COLO668 (cell line): ENCODE measurements around the gene EEPD1.
"Not testable (repeated sequence)": the region's sequence is repeated elsewhere in the genome, so short reads cannot be mapped to it uniquely, and the experiment has no call there.

Source experiments
- DNase-seq: peaks from one replicate; lab custom pipeline; 2025; ENCODE audit not compliant: unreplicated experiment; lab: John Stamatoyannopoulos, UW

EEPD1 gene

GRCh38 chr7:36314491-36314890, 161.4 kb downstream of the EEPD1 start:
- DNase-seq, result no peak

GRCh38 chr7:36315309-36315944, 162.4 kb downstream of the EEPD1 start:
- DNase-seq, result no peak

- no peak for DNase-seq
These were observed 163.3 kb downstream of the EEPD1 start for GRCh38 chr7:36316319-36316718.

- DNase-seq, result no peak
These were observed 164.2 kb downstream of the EEPD1 start for GRCh38 chr7:36317276-36317675.

GRCh38 chr7:36318116-36318515, 165.1 kb downstream of the EEPD1 start:
- no peak for DNase-seq

GRCh38 chr7:36321284-36321683, 168.2 kb downstream of the EEPD1 start:
- not testable (repeated sequence) for DNase-seq

GRCh38 chr7:36336390-36336789, 183.3 kb downstream of the EEPD1 start:
- DNase-seq, result no peak

GRCh38 chr7:36338256-36338655, 185.2 kb downstream of the EEPD1 start:
- no peak for DNase-seq

DNA sequence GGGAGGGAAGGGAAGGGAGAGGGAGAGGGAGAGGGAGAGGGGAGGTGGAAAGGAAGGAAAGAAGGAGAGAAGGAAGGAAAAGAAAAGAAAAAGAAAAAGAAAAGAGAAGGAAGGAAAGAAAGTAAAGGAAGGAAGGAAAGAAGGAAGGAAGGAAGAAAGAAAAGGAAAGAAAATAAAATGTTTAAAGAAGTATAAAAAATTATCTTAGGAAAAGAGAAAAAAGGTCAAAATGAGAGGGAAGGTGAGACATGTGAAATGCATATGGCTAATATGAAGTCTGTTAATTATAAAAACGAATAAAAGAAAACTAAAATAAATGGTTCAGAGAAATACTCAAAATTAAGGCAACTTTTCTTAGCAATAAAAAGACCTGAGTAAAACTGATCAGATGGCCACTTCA, 190.5 kb downstream of the EEPD1 start:
- DNase-seq, result no peak

DNA sequence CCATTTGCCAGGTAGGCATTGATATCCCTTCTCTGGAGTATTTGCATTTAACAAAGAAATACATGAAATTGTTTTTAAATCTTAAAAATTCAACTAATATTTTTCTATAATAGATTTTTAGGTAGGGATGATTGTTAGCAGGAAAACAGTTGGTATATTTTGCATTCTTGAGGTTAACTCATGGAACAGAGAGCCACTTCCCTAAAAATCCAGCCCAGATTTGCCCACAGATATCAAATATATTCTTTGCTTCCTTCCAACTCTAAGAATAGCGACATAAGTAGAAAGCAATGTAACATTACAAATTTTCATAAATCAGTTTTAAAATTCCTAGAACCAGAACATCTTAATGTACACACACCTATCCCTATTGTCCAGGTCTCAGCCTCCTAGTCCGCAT, 191.6 kb downstream of the EEPD1 start:
- no peak for DNase-seq

DNA sequence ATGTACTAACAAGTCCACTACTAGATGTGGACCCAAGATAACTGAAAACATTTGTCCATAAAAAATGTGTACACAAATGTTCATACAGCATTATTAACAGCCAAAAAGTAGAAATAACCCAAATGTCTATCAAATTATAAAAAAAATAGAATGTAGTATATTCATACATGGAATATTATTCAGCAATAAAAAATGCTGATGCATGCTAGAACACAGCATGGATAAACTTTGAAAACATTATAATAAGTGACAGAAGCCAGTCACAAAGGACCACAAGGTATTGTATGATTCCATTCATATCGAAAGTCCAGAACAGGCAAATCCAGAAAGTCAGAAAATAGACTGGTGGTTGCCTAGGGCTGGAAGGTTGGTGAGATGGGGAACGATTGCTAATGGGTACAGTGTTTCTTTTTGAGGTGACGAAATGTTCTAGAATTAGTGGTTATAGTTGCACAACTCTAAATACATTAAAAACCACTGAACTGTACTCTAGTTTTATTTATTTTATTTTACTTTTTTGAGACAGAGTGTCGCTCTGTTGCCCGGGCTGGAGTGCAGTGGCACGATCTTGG, 193.3 kb downstream of the EEPD1 start:
- DNase-seq, result no peak

- DNase-seq, result no peak
These were observed 195.2 kb downstream of the EEPD1 start for GRCh38 chr7:36348256-36348655.

- no peak for DNase-seq
These were observed 195.7 kb downstream of the EEPD1 start for GRCh38 chr7:36348771-36349170.

DNA sequence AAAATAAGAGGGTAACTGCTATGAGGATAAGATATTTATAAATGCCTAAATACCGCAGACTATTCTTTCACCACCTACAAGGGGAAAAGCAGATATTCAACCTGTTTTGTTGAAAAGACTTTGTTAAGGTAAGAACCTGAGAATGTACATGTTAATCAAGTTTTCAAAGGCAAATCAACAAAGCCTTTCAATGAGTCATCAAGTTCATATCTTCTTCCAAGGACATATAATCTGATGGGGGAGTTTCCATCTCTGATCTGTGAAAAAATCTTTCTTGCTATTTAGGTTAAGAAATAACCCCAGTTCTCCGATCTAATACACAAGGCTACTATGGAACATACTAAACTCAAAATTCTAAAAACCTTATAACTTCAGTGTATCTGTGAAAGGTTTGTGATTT, 196.6 kb downstream of the EEPD1 start:
- DNase-seq, result no peak
